GF-D8 (cell line): ENCODE data around the gene SCUBE1.

ENCODE experiments used
- DNase-seq: peaks from one replicate; lab custom pipeline; 2025; lab: John Stamatoyannopoulos, UW

Gene SCUBE1

DNA sequence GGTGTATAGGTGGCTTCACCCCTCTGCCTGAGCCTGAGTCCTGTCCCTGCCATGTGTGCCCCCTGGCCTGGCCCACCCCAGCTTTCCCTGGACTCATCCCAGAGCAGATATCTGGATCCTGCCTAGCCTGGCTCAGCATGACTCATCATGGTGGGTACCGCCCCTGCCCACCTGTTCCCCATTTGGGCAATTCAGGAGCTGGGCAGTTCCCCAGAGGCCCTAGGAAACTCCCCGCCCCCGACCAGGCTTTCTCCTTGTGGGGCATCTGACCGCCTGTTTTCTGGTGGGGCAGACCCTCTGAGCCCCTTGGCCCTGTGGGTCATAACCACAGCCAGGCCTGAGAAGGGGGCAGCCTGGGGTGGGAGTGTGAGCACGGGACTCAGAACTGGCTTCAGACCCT is 187.4 kb downstream of the SCUBE1 start:
- DNase-seq: no peak

DNA sequence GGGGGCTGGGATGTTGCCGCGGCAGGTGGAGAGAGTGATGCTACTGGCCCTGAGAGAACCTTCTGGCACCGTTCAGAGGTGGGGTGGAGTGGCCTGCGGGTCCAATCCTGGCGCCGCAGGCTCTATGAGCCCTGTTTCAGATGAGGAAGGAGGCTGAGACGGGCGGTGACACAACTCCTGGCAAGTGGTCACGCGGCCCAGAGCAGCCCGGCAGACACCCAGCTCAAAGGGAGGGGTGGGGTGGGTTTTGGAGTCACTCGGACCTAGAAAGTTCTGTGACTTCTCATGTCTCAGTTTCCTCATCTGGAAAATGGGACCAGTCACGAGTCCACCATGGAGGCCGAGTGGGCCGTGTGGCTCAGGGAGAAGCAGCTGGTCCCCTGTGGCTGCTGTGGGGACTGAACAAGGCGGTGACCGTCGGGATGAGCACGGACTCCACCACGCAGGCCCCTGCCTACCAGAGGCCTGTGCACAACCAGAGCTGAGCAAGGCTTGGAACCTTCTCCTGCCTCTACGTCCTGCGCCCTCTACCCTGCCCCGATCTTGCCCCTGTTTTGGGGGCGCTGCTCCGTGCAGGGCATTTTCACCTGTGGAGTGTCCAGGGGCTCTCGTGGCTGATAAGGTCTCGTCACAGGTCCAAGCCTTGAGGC is 188.2 kb downstream of the SCUBE1 start:
- DNase-seq: no peak

DNA sequence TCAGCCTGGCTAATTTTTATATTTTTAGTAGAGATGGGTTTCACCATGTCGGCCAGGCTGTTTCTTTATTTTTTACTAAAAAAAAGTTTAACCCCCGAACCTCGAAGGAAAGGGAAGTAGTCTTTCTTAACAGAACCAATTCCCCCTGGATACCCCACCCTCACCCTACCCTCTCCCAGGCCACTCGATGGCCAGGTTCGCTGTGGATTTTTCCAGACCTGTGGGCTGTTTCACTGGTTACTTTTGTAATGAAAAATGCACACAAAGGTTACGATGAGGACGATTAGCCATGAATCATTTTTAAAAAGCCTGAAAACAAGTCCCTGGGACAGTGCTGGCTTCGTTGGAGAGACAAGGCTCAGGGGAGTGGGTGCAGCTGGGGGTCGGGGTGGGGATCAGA is 189.3 kb downstream of the SCUBE1 start:
- DNase-seq: no peak

DNA sequence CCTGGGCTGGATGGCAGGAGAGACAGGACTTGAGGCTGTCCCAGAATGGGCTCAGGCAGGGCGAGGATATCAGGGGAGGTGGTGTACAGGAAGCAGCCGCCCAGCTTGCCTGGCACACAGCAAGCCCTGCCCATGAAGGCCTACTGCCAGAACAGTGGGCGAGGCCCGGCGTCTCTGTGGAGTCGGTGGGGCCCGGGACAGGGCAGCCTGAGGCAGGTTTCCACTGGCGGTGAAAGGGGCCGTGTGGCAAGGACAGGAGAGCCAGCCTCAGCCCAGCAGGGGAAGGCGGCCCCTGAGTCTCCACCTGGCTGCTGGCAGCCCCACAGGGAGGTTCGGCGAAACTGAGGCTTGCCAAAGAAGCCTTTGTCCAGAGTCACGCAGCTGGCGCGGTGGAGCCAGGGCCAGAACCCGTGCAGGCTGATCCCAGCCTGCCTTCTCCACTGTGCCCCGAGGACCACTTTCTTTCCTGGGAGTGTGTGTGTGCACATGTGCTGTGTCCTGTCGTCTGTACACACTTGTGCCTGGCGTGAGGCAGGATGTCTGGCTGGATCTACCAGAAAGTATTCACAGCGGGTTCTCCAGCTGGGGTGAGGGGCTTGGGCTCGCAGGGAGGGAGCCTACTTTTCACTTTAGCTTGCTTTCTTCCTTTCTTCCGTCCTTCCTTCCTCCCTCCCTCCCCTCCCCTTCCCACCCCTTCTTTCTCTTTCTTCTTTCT is 190.7 kb downstream of the SCUBE1 start:
- peak; percentile 8 for DNase-seq

DNA sequence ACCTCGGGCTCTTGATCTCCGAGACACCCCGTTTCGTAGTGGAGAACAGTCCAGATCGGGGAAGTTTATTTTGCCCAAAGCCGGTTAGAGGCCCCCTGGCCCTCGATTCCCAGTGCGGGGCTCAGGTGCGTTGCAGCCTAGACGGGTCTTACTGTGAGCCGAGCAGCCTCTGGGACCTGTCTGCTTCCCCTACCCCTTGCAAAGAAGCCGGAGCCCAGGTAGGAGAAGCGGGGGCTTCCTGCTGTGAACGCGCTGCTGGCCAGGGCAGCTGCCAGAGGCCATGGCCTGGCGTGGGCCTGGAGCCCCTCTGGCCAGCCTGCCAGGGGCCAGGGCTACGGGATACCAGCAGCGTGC is 191.2 kb downstream of the SCUBE1 start:
- DNase-seq: no peak

DNA sequence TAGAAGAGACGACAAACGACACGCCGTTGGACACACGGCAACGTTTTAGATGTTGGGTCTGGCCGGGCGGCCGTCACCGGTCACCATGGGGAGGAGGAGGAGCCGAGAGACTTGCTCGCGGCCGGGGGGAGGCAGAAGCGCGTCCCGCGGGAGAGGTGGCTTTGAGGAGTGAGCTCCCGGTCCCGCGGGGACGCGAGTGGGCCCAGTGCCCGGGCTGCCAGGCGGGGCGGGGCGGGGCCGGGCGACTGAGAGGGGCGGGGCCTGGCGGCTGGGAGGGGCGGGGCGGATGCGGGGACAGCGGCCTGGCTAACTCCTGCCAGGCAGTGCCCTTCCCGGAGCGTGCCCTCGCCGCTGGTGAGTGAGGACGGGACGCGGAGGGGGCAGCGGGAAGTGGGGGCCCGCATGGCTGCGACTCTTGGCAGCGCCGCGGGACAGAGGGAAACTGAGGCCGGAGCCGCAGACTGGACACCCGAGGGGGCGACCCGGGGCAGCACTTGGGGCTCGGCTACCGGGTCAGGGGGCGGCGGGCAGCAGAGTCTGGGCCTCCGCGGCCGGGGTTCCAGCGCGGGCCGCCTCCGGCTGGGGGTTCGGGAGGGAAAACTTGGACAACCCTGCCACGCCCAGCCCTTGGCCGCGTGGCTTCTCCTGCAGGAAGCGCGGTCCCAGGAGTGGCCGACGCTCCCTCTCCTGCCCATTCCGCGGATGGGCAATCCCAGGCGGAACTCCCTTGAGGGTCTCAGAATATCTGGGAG is 191.7 kb downstream of the SCUBE1 start, which contains the start of gene TSPO:
Gene TSPO, plus strand, starts transcription at position 309 of the 752 bp plus-strand sequence. CDS start 7,680 bp downstream, outside the sequence.
- DNase-seq: peak; percentile 24

DNA sequence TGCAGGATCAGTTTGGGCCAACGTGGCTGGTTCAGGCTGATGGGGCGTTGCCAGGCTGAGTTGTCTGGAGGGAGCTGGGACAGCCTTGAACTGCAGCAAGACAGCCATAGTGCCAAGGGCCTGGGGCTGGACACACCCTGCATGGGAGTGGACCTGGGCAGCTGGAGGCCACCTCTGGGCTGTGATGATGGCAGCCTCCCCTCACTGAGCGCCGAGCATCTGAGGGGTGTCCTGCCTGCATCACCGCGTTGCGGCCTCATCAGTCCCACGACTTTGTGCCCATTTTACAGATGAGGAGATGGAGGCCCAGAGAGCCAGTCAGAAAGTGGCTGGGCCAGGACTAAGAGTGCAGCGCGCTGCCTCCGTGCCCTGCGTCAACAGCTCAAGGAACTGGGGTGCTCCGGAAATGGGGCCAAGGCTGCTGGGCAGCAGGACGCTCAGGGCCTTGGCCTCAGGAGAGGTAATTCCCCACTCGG is 192.4 kb downstream of the SCUBE1 start:
- DNase-seq: no peak

DNA sequence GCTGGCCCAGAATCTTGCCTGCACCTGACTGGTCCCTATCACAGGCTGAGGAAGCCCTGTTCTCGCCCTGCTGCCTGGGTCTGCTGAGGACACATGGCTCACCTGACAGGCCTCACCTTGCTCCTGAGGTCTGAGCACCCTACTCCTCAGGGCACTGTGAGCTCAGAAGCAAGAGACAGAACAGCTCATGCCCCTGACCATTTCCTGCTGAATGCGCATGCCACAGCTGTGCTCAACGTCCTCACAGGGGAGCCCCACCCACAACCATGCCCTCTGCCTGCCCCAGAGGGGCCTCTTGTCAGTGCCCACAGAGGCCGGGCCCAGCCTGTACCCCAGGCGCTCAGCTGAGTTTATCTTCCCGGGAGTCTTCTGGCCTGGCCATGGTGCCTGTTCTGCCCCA is 194.6 kb downstream of the SCUBE1 start:
- peak; percentile 83 for DNase-seq

DNA sequence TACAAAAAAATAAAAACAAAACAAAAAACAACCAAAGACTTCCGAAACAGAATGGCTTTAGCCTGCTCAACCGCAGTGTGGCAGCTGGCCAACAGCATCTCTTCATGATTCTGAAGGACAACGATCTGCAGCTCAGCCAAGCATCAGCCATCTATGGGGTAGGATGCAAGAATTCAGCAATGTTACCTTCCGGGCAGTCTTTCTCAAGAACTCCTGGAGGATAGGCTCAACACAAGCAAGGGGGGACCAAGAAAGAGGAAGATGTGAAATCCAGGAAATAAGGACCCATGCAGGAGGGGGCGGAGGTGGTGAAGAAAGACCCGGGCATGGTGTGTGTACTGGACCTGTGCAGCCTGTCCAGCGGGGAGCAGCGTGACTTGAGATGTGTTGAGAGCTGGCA is 195.4 kb downstream of the SCUBE1 start:
- peak; percentile 89 for DNase-seq
